GM23338 (cell line): Measurements from ENCODE around the gene ULBP2. TPM values are rescaled to one million over a fixed set of nuclear protein-coding genes. Genes with fewer than 3 reads are reported as not detected.
"Not testable (repeated sequence)": the region's sequence is repeated elsewhere in the genome, so short reads cannot be mapped to it uniquely, and the experiment has no call there.

Source experiments
- ATAC-seq: fragments of 200-7000 bp; cut with Tn5 transposase; 3 replicates; pipeline ENCODE4 v1.9.1; 2020
- DNase-seq: peaks from one replicate; pipeline ENCODE4 v3.0.0-alpha.2; 2015; ENCODE audit warnings: low spot score
- H2AFZ ChIP-seq: fragments of 200-600 bp; sonication (generic); 2 replicates; pipeline ENCODE4 v1.8.0; 2016; ENCODE audit warnings: antibody characterized with exemption, mild to moderate bottlenecking, moderate library complexity
- H3F3A ChIP-seq: fragments of 200-600 bp; sonication (generic); replicated peaks from 2 replicates; pipeline ENCODE4 v1.8.0; 2017; ENCODE audit warnings: antibody characterized with exemption, mixed run types, low read depth
- H3K27ac ChIP-seq: fragments of 200-600 bp; sonication (generic); 2 replicates; pipeline ENCODE4 v1.6.1; 2016; ENCODE audit warnings: low read depth
- H3K27me3 ChIP-seq: fragments of 200-600 bp; sonication (generic); 2 replicates; pipeline ENCODE4 v1.8.0; 2016; ENCODE audit warnings: mild to moderate bottlenecking, mixed run types, moderate library complexity; ENCODE audit not compliant: insufficient read depth
- H3K36me3 ChIP-seq: fragments of 200-600 bp; sonication (generic); 2 replicates; pipeline ENCODE4 v1.8.0; 2016; ENCODE audit warnings: mild to moderate bottlenecking; ENCODE audit not compliant: insufficient read depth
- H3K4me1 ChIP-seq: fragments of 200-600 bp; sonication (generic); 2 replicates; pipeline ENCODE4 v1.8.0; 2016; ENCODE audit warnings: mild to moderate bottlenecking, moderate library complexity; ENCODE audit not compliant: insufficient read depth
- H3K4me2 ChIP-seq: fragments of 200-600 bp; sonication (generic); 2 replicates; pipeline ENCODE4 v1.7.1; 2017; ENCODE audit warnings: mixed run types
- H3K4me3 ChIP-seq: fragments of 200-600 bp; sonication (generic); 2 replicates; pipeline ENCODE4 v1.6.1; 2016; ENCODE audit warnings: mixed run types
- H3K79me2 ChIP-seq: fragments of 200-600 bp; sonication (generic); replicated peaks from 2 replicates; pipeline ENCODE4 v1.8.0; 2017; ENCODE audit warnings: mild to moderate bottlenecking; ENCODE audit not compliant: insufficient read depth
- H3K9me2 ChIP-seq: fragments of 200-600 bp; sonication (generic); 2 replicates; pipeline ENCODE4 v1.8.0; 2017; ENCODE audit not compliant: insufficient read depth
- H4K20me1 ChIP-seq: fragments of 200-600 bp; sonication (generic); replicated peaks from 2 replicates; pipeline ENCODE4 v1.8.0; 2017; ENCODE audit warnings: mild to moderate bottlenecking; ENCODE audit not compliant: insufficient read depth
- H3K27ac Mint-ChIP-seq: 2 replicates; pipeline ENCODE4 v1.8.0; 2020; ENCODE audit warnings: inconsistent platforms, mild to moderate bottlenecking, moderate library complexity, mixed read lengths
- H3K27me3 Mint-ChIP-seq: 3 replicates; pipeline ENCODE4 v1.8.0; 2022; ENCODE audit warnings: low read depth, mild to moderate bottlenecking, moderate library complexity, mixed read lengths, inconsistent platforms; ENCODE audit not compliant: insufficient read depth, poor library complexity
- H3K36me3 Mint-ChIP-seq: 3 replicates; pipeline ENCODE4 v1.8.0; 2021; ENCODE audit warnings: low read depth, mild to moderate bottlenecking, inconsistent platforms, moderate library complexity, mixed read lengths
- H3K4me1 Mint-ChIP-seq: 3 replicates; pipeline ENCODE4 v1.8.0; 2020; ENCODE audit warnings: mild to moderate bottlenecking, inconsistent platforms, mixed read lengths
- H3K4me3 Mint-ChIP-seq: 3 replicates; pipeline ENCODE4 v1.8.0; 2021; ENCODE audit warnings: moderate library complexity, mild to moderate bottlenecking, inconsistent platforms, mixed read lengths
- H3K9me3 Mint-ChIP-seq: 3 replicates; pipeline ENCODE4 v1.8.0; 2020; ENCODE audit warnings: moderate library complexity, mild to moderate bottlenecking, inconsistent platforms, mixed read lengths
- CTCF ChIP-seq, 2 experiments: fragments of 200-600 bp in 1 of 2; sonication (generic) in 1 of 2; conservative IDR thresholded peaks; 2 replicates each; pipeline versions ENCODE4 v1.5.1 to v1.6.1; 2016 to 2017; ENCODE audit warnings: antibody characterized with exemption in 2 of 2, low read depth in 2 of 2, mild to moderate bottlenecking in 2 of 2, moderate library complexity in 1 of 2
- EZH2 ChIP-seq: fragments of 200-600 bp; sonication (generic); IDR thresholded peaks from one replicate; pipeline ENCODE4 v1.8.0; 2017; ENCODE audit warnings: antibody characterized with exemption, mild to moderate bottlenecking, low read depth; ENCODE audit not compliant: unreplicated experiment
- JUNB ChIP-seq: IDR thresholded peaks from one replicate; pipeline ENCODE4 v1.6.1; 2016; ENCODE audit warnings: antibody characterized with exemption; ENCODE audit not compliant: unreplicated experiment
- NANOG ChIP-seq: IDR thresholded peaks from 2 replicates; pipeline ENCODE4 v1.6.1; 2016; ENCODE audit warnings: antibody characterized with exemption, borderline replicate concordance
- POLR2AphosphoS5 ChIP-seq: IDR thresholded peaks from 2 replicates; pipeline ENCODE4 v1.6.1; 2016; ENCODE audit warnings: antibody characterized with exemption, low read depth
- STAT1 ChIP-seq: IDR thresholded peaks from one replicate; pipeline ENCODE4 v1.6.1; 2016; ENCODE audit warnings: antibody characterized with exemption; ENCODE audit not compliant: unreplicated experiment
- ZNF331 ChIP-seq: fragments of 250-450 bp; sonication (Bioruptor Pico); IDR thresholded peaks from 2 replicates; pipeline ENCODE4 v1.5.0; 2020; ENCODE audit warnings: low read depth, mild to moderate bottlenecking, moderate library complexity
- polyA plus RNA-seq: library from polyadenylated mRNA; unstranded; fragments of >200 nt; fragmentation: Nextera tagmentation; extraction: Ambion mirVana; gene quantifications from 2 replicates; pipeline ENCODE4 v1.2.1, GENCODE V29; 2016
- total RNA-seq: library from RNA; depleted of rRNA; stranded (reverse); fragments of >200 nt; shearing (Covaris generic); gene quantifications from 2 replicates; pipeline ENCODE4 v1.2.3, GENCODE V29; 2014
- TF ChIP-seq, protein P1 (sequence below): IDR thresholded peaks from 2 replicates; pipeline ENCODE4 v1.6.1; 2016; ENCODE audit warnings: antibody characterized with exemption

ULBP2 gene
- total and polyA plus RNA-seq, 2 experiments from 2014 or later = not detected

GRCh38 chr6:149925253-149925973, 16.4 kb upstream of the ULBP2 start:
- H3K27me3 ChIP-seq = peaks cover 96% of the 10 kb centered on the region
- Mint-ChIP-seq H3K4me3 (peak overlapping the region; percentile 76), H3K4me1 (peaks cover 9% of the 10 kb centered on the region; the same call in 2 of the 3 replicates), H3K36me3 (no peaks in the 10 kb centered on the region), H3K27ac (no peak overlapping the region), H3K27me3 (peaks cover 58% of the 10 kb centered on the region), H3K9me3 (peaks cover 7% of the 10 kb centered on the region; the same call in 2 of the 3 replicates)
- H3F3A ChIP-seq = 0 out of 2 replicates have a peak, but pooled peaks cover 3% of the 10 kb centered on the region
- H3K79me2 ChIP-seq = no peaks in the 10 kb centered on the region
- no peaks in the 10 kb centered on the region for H3K4me1 ChIP-seq
- H3K4me2 ChIP-seq = peak overlapping the region; percentile 84
- no peaks in the 10 kb centered on the region for H3K36me3 ChIP-seq
- H3K9me2 ChIP-seq = no peaks in the 10 kb centered on the region
- peak overlapping the region; percentile 81 for H2AFZ ChIP-seq
- peak; percentile 32 for DNase-seq
- no peak overlapping the region for H3K27ac ChIP-seq
- TF ChIP-seq STAT1 (no peak), EZH2 (peak; percentile 88), POLR2AphosphoS5 (no peak)
- TF ChIP-seq, protein P1, sequence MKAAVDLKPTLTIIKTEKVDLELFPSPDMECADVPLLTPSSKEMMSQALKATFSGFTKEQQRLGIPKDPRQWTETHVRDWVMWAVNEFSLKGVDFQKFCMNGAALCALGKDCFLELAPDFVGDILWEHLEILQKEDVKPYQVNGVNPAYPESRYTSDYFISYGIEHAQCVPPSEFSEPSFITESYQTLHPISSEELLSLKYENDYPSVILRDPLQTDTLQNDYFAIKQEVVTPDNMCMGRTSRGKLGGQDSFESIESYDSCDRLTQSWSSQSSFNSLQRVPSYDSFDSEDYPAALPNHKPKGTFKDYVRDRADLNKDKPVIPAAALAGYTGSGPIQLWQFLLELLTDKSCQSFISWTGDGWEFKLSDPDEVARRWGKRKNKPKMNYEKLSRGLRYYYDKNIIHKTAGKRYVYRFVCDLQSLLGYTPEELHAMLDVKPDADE = no peak
- peak overlapping the region; percentile 70 for H3K4me3 ChIP-seq
- ATAC-seq = peak; percentile 1; the same call in 2 of the 3 replicates
- no peaks in the 10 kb centered on the region for H4K20me1 ChIP-seq

GRCh38 chr6:149925974-149926777, 15.6 kb upstream of the ULBP2 start:
- H3K9me2 ChIP-seq = no peaks in the 10 kb centered on the region
- TF ChIP-seq EZH2 (no peak), JUNB (no peak), CTCF (conservative IDR thresholded peaks at IDR 0.05; ENCODE audit: low read depth in 2 of 2) (peak; percentile 74 to 100), ZNF331 (CRISPR knock-in tag) (no peak), POLR2AphosphoS5 (no peak), NANOG (no peak)
- TF ChIP-seq, protein P1 = no peak
- peaks cover 7% of the 10 kb centered on the region; the same call in 2 of the 3 replicates for H3K9me3 Mint-ChIP-seq
- no peaks in the 10 kb centered on the region for H3K79me2 ChIP-seq
- peak overlapping the region; percentile 76 for H3K4me3 Mint-ChIP-seq
- DNase-seq = peak; percentile 94
- H3K4me1 ChIP-seq = no peaks in the 10 kb centered on the region
- peak overlapping the region; percentile 70 for H3K4me3 ChIP-seq
- peaks cover 9% of the 10 kb centered on the region; the same call in 2 of the 3 replicates for H3K4me1 Mint-ChIP-seq
- 0 out of 2 replicates have a peak, but pooled peaks cover 3% of the 10 kb centered on the region for H3F3A ChIP-seq
- no peaks in the 10 kb centered on the region for H3K36me3 Mint-ChIP-seq
- H2AFZ ChIP-seq = peak overlapping the region; percentile 81; the same call in 1 of the 2 replicates
- peak overlapping the region; percentile 84 for H3K4me2 ChIP-seq
- H3K27me3 ChIP-seq = peaks cover 96% of the 10 kb centered on the region
- no peaks in the 10 kb centered on the region for H4K20me1 ChIP-seq
- H3K27ac Mint-ChIP-seq = no peak overlapping the region
- no peak overlapping the region for H3K27ac ChIP-seq
- H3K27me3 Mint-ChIP-seq = peaks cover 50% of the 10 kb centered on the region
- H3K36me3 ChIP-seq = no peaks in the 10 kb centered on the region
- ATAC-seq = peak; percentile 74

DNA sequence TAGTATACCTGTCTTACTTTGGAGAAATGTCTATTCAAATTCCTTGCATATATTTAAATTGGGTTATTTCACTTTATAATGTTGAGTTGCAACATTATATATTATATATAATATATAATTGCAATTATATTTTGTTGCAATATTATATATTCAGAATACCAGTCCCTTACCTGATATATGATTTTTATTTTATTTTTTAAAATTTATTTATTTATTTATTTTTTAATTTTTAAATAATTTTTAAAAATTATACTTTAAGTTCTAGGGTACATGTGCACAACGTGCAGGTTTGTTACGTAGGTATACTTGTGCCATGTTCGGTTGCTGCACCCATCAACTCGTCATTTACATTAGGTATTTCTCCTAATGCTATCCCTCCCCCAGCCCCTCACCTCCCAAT, 14.8 kb upstream of the ULBP2 start:
- not testable (repeated sequence) for H3K4me3 Mint-ChIP-seq
- H3K27me3 Mint-ChIP-seq = peaks cover 42% of the 10 kb centered on the region

More for the DNA sequence above, 14.8 kb upstream of the ULBP2 start:
- H3K4me3 ChIP-seq, H3K27ac Mint-ChIP-seq, H3K4me1 ChIP-seq, H3K4me1 Mint-ChIP-seq, H3F3A ChIP-seq, DNase-seq, H3K79me2 ChIP-seq, H3K4me2 ChIP-seq, H2AFZ ChIP-seq, H3K9me3 Mint-ChIP-seq, H3K36me3 Mint-ChIP-seq, ATAC-seq, H3K9me2 ChIP-seq, H4K20me1 ChIP-seq, H3K27ac ChIP-seq, H3K36me3 ChIP-seq: not testable (repeated sequence)
- peaks cover 92% of the 10 kb centered on the region for H3K27me3 ChIP-seq
